ENCODE measurements around the gene CHCHD10. TPM values are rescaled to one million over a fixed set of nuclear protein-coding genes. Genes with fewer than 3 reads are reported as not detected.

CHCHD10 gene
- total RNA-seq, 1 experiment from 2014 or later, result 198 TPM

DNA sequence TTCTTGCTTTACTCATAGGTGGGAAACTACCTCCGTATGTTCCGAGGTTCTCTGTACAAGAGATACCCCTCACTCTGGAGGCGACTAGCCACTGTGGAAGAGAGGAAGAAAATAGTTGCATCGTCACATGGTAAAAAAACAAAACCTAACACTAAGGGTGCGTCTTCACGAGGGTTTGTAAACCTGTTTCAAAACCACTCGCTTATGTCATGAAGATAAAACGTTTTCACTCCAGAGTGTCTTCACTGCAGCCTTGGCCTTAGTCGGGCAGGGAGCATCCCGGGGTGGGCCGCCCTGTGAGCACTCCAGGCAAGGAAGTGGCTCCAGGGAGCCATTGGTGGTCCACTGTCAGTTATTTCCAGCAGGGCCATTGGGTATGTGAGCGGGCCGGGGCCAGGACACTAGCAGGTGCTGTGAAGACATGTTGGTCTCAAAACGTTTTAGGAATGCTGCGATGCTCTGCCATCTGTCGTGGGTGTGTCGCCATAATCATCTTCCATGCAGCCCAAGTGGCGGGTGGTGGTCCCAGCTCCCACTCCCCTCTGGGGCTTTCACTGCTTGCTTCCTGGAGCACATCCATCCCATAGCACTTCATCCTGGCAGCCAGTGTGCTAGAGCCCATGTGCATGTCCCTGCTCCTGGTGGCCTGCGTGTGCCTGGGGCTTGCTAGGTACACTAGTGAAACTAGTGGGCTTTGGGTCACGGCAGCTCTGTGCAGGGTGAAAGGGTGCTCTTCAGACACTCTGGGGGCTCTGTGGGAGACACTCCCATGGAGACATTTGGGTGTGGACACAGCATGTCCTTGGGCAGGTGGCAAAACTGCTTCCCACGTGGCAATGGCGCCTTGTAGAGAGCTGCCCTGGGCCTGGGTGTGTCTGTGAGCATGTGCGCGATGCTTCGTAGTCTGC, 24.2 kb upstream of the CHCHD10 start:
- ATAC-seq (no peak), DNase-seq (ENCODE audit: low spot score) (no peak)
- peak overlapping the region; percentile 68; the same call in 1 of the 2 replicates for H3K27ac Mint-ChIP-seq
- CTCF ChIA-PET, result interaction anchor here (0.9 kb wide), 1 partner anchor 21 kb away, joined by 3 read pairs; no protein-coding TSS in a partner anchor
- H3K9me3 Mint-ChIP-seq, result peaks cover 7% of the 10 kb centered on the region; the same call in 1 of the 2 replicates
- H3K27me3 Mint-ChIP-seq (ENCODE audit: low read depth), result no peaks in the 10 kb centered on the region
- no peak overlapping the region for H3K4me3 Mint-ChIP-seq
- peaks cover 24% of the 10 kb centered on the region for H3K4me1 Mint-ChIP-seq
- TF ChIP-seq NR3C1 (CRISPR knock-in tag; conservative IDR thresholded peaks at IDR 0.05; ENCODE audit: low read depth), result no peak
- POLR2A ChIA-PET, result no interaction called here
- H3K36me3 Mint-ChIP-seq, result peaks cover 56% of the 10 kb centered on the region

DNA sequence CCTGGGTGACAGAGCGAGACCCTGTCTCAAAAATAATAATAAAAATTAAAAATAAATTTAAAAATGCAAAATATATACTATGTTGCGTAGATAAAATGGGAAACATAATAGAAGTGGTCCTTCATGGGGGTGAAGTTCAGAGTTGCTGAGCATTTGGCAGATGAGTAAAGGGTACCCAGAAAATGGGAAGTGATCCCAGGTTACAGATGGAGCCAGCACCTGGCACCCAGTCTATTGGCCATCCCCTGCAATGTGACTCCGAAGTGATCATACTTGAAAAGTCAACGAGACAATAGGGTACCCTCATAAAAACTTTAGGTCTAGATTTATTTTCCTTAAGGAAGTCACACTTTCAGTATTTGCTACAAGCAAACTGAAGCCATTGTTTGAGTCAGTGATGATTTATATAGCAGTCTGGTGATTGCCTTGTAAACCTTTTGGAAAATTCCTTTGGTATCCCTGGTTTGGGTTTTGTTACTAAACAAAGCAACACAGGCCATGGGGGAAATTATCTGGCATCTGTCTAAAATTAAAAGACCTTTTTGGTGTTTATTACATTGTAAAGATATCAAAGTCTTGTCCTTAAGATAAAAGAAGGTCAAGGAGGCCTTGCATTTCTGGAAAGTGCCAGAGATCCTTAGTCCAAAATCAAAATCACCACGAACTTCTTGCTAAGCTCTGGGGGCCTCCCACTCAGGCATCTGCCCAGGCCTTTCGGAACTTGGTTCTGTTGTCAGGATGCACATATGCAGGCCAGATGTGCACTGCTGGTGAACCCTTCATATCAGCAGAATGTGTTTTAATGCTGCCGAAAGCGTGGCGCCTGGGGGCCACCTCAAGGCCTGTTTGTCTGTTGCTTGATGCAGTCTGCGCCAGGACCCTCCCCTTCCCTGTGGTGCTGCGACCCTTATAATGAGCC, 23.3 kb upstream of the CHCHD10 start:
- Mint-ChIP-seq H3K9me3 (0 out of 2 replicates have a peak, but pooled peaks cover under 1% of the 10 kb centered on the region), H3K4me3 (no peak overlapping the region), H3K4me1 (peaks cover 30% of the 10 kb centered on the region), H3K36me3 (peaks cover 49% of the 10 kb centered on the region), H3K27ac (peak overlapping the region; percentile 68; the same call in 1 of the 2 replicates), H3K27me3 (ENCODE audit: low read depth) (no peaks in the 10 kb centered on the region)
- TF ChIP-seq, protein P1, sequence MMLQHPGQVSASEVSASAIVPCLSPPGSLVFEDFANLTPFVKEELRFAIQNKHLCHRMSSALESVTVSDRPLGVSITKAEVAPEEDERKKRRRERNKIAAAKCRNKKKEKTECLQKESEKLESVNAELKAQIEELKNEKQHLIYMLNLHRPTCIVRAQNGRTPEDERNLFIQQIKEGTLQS (CRISPR knock-in tag; conservative IDR thresholded peaks at IDR 0.05), result no peak
- TF ChIP-seq NFE2L1 (CRISPR knock-in tag; IDR thresholded peaks at IDR 0.05) (no peak), FOXJ3 (CRISPR knock-in tag; IDR thresholded peaks at IDR 0.05; ENCODE audit: borderline replicate concordance) (no peak), ZNF232 (CRISPR knock-in tag; IDR thresholded peaks at IDR 0.05) (no peak), GRHL2 (CRISPR knock-in tag; IDR thresholded peaks at IDR 0.05; ENCODE audit: insufficient replicate concordance, severe bottlenecking) (no peak), RELA (CRISPR knock-in tag; IDR thresholded peaks at IDR 0.05; ENCODE audit: borderline replicate concordance) (no peak), SOX15 (CRISPR knock-in tag; IDR thresholded peaks at IDR 0.05) (no peak), JUN (CRISPR knock-in tag; IDR thresholded peaks at IDR 0.05) (no peak), NR1H2 (CRISPR knock-in tag; IDR thresholded peaks at IDR 0.05) (no peak)
- TF ChIP-seq, protein P2, sequence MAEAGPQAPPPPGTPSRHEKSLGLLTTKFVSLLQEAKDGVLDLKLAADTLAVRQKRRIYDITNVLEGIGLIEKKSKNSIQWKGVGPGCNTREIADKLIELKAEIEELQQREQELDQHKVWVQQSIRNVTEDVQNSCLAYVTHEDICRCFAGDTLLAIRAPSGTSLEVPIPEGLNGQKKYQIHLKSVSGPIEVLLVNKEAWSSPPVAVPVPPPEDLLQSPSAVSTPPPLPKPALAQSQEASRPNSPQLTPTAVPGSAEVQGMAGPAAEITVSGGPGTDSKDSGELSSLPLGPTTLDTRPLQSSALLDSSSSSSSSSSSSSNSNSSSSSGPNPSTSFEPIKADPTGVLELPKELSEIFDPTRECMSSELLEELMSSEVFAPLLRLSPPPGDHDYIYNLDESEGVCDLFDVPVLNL (CRISPR knock-in tag; IDR thresholded peaks at IDR 0.05; ENCODE audit: borderline replicate concordance, low read depth), result no peak
- TF ChIP-seq, protein P3, sequence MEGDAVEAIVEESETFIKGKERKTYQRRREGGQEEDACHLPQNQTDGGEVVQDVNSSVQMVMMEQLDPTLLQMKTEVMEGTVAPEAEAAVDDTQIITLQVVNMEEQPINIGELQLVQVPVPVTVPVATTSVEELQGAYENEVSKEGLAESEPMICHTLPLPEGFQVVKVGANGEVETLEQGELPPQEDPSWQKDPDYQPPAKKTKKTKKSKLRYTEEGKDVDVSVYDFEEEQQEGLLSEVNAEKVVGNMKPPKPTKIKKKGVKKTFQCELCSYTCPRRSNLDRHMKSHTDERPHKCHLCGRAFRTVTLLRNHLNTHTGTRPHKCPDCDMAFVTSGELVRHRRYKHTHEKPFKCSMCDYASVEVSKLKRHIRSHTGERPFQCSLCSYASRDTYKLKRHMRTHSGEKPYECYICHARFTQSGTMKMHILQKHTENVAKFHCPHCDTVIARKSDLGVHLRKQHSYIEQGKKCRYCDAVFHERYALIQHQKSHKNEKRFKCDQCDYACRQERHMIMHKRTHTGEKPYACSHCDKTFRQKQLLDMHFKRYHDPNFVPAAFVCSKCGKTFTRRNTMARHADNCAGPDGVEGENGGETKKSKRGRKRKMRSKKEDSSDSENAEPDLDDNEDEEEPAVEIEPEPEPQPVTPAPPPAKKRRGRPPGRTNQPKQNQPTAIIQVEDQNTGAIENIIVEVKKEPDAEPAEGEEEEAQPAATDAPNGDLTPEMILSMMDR (IDR thresholded peaks at IDR 0.05), result no peak
- ChIA-PET CTCF (interaction anchor here (0.6 kb wide), 1 partner anchor 20 kb away, joined by 3 read pairs; no protein-coding TSS in a partner anchor), POLR2A (no interaction called here)
- no peak for DNase-seq (ENCODE audit: low spot score)
- no peak for ATAC-seq

DNA sequence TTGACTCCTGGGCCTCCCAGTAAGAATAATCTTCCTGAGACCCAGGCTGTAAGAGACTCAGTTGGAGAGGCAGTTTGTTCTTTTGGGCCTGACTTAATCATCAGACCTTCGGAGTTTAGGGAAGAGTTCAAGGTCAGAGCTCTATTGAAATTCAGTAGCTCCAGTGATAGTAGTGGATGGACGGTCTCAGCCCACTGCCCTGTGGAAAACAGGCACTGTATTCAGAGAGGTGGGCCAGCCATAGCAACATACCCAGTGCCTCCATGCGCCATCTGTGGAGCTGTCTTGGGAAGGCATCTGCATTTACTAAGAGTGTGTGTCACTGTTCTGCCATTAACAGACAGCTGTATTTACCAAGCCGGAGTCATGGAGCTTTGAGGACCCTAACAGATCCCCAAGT, 21.9 kb upstream of the CHCHD10 start:
- no peak for TF ChIP-seq KAT7 (CRISPR knock-in tag; IDR thresholded peaks at IDR 0.05; ENCODE audit: borderline replicate concordance)
- no peak for TF ChIP-seq NR3C1 (CRISPR knock-in tag; conservative IDR thresholded peaks at IDR 0.05; ENCODE audit: low read depth)
- no peak for TF ChIP-seq ZNF416 (CRISPR knock-in tag; IDR thresholded peaks at IDR 0.05)
- H3K9me3 Mint-ChIP-seq, result no peaks in the 10 kb centered on the region
- ChIA-PET POLR2A (no interaction called here), CTCF (interaction anchor here (0.6 to 2.4 kb wide), 7 partner anchors 19 to 146 kb away, joined by 3 to 17 read pairs (median 4); partner anchors contain the start of gene CHCHD10)
- DNase-seq (ENCODE audit: low spot score), result no peak
- H3K4me1 Mint-ChIP-seq, result peaks cover 30% of the 10 kb centered on the region
- no peak overlapping the region for H3K4me3 Mint-ChIP-seq
- 0 out of 2 replicates have a peak, but pooled peaks have one; percentile 7 for ATAC-seq
- H3K27me3 Mint-ChIP-seq (ENCODE audit: low read depth), result no peaks in the 10 kb centered on the region
- peaks cover 37% of the 10 kb centered on the region for H3K36me3 Mint-ChIP-seq
- H3K27ac Mint-ChIP-seq, result peak overlapping the region; percentile 61
